Hepatocyte (in vitro differentiated cells): ENCODE results near the gene TRIM10.

Experiments
- EZH2 ChIP-seq: fragments of 200-600 bp; sonication (generic); IDR thresholded peaks from 2 replicates; pipeline ENCODE4 v1.6.1; 2016; ENCODE audit warnings: antibody characterized with exemption, mild to moderate bottlenecking, borderline replicate concordance
- TF ChIP-seq, protein P1 (sequence below): fragments of 200-600 bp; sonication (generic); IDR thresholded peaks from 2 replicates; pipeline ENCODE4 v1.5.1; 2016; ENCODE audit warnings: antibody characterized with exemption, mild to moderate bottlenecking; ENCODE audit not compliant: poor library complexity

DNA sequence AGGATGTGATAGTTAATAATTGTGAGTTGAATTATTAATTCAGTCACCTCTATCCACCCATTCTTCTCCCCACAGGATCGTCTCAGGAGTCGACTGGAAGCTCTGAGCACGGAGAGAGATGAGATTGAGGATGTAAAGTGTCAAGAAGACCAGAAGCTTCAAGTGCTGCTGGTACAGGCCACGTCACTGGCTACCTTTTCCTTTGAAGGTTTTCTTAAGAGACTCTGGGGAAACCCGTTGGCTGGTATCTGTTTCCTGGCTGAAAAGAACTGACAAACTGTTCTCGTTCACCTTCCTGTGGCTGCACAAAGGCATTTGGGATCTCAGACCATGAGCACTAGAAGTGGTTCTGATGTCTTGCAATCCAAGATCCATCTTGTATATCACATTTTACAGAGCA lies 6.1 kb upstream of the TRIM10 start:
- TF ChIP-seq, protein P1, sequence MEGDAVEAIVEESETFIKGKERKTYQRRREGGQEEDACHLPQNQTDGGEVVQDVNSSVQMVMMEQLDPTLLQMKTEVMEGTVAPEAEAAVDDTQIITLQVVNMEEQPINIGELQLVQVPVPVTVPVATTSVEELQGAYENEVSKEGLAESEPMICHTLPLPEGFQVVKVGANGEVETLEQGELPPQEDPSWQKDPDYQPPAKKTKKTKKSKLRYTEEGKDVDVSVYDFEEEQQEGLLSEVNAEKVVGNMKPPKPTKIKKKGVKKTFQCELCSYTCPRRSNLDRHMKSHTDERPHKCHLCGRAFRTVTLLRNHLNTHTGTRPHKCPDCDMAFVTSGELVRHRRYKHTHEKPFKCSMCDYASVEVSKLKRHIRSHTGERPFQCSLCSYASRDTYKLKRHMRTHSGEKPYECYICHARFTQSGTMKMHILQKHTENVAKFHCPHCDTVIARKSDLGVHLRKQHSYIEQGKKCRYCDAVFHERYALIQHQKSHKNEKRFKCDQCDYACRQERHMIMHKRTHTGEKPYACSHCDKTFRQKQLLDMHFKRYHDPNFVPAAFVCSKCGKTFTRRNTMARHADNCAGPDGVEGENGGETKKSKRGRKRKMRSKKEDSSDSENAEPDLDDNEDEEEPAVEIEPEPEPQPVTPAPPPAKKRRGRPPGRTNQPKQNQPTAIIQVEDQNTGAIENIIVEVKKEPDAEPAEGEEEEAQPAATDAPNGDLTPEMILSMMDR = no peak
- no peak for TF ChIP-seq EZH2
